CD4-positive, alpha-beta T cell treated with Interferon gamma for 1 hour (primary cell): Measurements from ENCODE around the gene TMEM108.

Source experiments
- DNase-seq: peaks from one replicate; pipeline ENCODE4 v3.0.0-alpha.2; 2020

TMEM108 gene

DNA sequence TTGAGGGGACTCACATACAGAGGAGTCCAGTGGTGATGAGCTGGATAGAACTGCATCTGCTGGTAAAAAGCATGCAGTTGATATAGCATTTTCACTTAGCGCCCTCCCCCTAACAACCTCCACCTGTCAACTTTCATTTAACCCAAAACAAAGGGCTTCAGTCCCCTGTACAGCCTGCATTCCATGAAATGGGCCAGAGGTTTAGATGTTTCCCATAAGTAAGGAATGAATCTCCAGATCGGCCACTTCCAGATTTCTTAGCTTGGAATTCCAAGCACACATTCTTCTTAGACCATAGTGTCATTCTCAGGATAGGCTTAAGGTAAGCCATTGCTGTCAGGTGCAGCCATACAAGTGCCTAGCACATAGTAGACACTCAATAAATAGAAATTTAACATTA lies 328.7 kb downstream of the TMEM108 start:
- DNase-seq = no peak

DNA sequence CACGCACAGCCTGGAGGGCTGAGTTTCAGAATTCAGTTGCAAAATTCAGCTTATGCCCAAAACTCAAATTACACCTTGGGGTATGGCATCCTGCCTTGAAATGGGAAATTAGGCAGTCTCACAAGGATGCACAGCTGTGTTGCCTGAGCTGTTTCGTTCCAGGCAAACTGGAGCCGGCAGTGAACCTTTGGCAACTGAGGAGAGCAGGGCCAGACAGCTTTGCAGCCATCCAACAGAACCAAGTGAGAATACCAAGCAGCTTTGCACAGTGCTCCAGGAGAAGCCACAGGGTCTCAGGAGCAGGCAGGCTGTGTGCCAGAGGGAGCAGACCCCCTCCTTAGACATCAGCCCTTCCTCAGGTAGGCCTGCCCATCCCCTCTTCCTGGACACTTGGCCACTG lies 329.2 kb downstream of the TMEM108 start:
- no peak for DNase-seq

- no peak for DNase-seq
Measured at GRCh38 chr3:133367956-133368355, 329.8 kb downstream of the TMEM108 start.

DNA sequence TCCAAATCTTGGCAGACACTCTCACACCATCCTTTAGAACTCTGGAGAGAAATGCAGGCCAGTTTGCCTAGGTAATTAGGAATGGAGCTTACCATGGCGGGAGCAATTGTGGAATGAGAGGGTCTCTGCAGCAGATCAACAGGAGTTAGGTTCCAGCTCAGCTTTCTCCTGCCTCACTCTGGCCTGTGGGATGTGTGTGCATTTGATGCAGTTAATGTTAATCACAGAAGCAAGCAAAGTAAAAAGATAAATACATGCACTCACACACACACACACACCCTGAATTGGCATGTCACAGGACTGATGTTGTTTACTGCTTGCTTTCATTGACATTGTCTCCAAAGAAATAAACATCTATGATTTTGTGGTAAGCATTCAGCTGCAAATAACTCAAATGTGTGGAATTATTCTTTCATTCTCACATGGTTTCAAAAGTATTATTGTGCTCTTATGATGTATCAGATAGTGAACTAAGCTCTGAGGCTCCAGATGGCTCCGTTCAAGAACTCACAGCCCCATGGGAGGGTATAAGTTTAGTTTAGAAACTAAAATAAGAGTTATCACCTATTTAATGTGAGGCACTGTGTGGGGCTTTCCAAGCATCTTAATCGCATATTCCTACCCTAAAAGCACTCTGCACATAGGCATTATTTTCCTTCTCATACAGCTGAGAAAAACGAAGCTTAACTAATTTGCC lies 330.3 kb downstream of the TMEM108 start:
- no peak for DNase-seq

GRCh38 chr3:133369068-133369440 lies 330.9 kb downstream of the TMEM108 start:
- no peak for DNase-seq

DNA sequence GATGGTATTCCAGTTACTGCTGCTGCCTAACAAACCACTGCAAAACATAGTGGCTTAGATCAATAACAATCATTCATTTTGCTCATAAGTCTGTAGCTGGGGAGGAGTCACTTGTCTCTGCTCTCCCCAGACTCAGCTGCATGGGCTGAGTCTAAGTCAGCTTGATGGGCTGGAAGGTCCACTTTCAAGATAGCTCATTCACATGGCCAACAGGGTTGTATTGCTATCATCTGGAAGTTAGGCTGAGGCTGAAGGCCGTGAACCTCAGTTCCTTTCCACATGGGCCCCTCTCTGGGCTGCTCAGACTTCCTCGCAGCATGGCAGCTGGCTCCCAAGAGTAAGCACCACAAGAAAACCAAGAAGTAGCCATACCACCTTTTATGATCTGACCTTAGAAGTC lies 333.0 kb downstream of the TMEM108 start:
- no peak for DNase-seq

GRCh38 chr3:133371676-133372075 lies 333.5 kb downstream of the TMEM108 start:
- DNase-seq = no peak

DNA sequence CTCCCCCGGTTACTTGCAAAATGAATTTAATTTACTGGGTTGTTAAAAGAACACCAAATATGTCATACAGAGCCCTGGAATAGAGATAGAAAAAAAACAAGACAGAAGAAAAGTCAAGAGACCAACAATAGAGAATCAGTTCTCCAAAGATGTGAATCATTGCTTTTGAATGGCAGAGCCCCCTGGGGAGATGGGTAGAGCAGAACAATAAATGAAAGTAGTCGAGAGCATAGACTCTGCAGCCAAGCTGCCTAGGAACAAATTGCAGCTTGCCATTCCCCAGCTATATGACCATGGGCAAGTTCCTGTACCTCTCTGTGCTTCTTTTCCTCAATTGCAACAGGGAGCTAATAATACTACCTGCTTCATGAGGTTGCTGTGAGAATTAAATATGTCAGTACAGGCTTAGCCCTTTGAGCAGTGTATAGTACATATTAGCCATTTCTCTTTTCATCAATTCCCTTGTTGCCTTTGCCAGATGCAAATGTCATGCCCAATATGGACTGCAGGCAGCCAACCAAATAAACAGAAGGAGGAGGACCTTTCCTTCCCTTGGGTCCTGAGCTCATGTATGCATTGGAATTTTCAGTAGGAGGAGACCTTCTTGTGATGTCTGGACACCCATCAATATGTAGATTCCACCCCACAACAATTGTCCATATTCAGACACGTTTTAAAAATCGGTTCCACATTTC lies 336.7 kb downstream of the TMEM108 start:
- DNase-seq = no peak

- no peak for DNase-seq
Measured at GRCh38 chr3:133375403-133375745, 337.2 kb downstream of the TMEM108 start.

GRCh38 chr3:133376810-133377209 lies 338.6 kb downstream of the TMEM108 start:
- DNase-seq = no peak

- no peak for DNase-seq
Measured at GRCh38 chr3:133377396-133377795, 339.2 kb downstream of the TMEM108 start.

GRCh38 chr3:133379926-133380325 lies 341.7 kb downstream of the TMEM108 start:
- DNase-seq = no peak

DNA sequence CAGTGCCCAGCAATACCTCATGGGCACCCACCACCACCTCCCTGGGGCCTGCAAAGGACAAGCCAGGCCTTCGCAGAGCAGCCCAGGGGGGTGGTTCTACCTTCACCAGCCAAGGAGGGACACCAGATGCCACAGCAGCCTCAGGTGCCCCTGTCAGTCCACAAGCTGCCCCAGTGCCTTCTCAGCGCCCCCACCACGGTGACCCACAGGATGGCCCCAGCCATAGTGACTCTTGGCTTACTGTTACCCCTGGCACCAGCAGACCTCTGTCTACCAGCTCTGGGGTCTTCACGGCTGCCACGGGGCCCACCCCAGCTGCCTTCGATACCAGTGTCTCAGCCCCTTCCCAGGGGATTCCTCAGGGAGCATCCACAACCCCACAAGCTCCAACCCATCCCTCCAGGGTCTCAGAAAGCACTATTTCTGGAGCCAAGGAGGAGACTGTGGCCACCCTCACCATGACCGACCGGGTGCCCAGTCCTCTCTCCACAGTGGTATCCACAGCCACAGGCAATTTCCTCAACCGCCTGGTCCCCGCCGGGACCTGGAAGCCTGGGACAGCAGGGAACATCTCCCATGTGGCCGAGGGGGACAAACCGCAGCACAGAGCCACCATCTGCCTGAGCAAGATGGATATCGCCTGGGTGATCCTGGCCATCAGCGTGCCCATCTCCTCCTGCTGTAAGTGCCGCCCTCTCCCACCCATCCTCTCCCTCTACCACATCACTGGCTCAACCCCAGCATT lies 342.5 kb downstream of the TMEM108 start:
- no peak for DNase-seq

- no peak for DNase-seq
Measured at GRCh38 chr3:133381346-133382109, 343.3 kb downstream of the TMEM108 start.

DNA sequence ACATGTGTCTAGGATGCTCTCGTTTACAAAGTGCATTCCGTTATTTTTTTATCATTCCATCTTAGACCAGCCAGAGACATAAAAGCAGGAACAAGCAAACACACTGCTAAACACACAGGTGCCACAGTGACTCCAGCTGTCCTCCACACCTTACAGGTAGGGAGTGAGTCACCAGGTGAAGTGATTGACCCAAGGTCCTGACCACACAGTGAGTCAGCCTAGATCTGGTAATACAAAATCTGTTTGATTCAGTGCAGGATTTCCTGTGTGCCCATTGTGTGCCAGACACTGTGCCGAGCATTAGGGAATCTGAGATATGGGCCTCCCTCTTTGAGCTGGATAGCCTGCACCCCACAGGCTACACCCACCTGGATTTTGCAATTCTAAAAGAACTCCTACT lies 345.0 kb downstream of the TMEM108 start:
- DNase-seq = no peak

- DNase-seq = no peak
Measured at GRCh38 chr3:133383741-133384140, 345.6 kb downstream of the TMEM108 start.

DNA sequence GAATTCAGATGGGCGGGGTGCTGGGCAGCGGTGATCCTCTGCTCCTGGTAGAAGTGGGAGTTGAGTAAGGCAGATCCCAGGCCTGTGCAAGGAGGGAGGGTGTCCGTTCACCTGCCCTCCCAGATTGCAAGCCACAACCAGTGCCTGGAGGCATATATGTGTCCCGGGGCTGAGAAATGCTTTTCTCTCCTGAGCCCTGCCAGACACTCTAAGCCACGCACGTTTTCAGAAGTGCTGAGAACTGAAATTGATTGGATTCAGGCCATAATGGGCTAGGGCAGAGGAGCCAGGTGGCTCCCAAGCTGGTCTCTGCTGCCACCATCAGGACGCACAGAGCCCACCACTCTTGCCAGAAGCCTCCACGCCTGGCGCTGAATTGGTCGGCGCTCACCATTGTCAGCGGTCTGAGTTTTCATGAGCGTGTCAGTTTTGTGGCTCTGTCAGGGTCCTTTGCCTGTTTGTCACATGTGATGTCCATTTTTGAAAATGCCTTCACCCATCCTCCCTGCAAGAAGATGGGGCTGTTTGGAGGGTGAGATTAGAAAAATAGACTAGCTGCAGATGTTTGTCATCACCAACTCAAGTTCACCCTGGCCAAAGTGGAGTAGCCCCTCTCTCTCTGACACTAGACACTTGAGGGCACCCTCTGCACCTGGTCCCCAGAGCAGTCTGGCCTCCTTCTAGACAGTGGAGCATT lies 346.3 kb downstream of the TMEM108 start:
- DNase-seq = no peak

DNA sequence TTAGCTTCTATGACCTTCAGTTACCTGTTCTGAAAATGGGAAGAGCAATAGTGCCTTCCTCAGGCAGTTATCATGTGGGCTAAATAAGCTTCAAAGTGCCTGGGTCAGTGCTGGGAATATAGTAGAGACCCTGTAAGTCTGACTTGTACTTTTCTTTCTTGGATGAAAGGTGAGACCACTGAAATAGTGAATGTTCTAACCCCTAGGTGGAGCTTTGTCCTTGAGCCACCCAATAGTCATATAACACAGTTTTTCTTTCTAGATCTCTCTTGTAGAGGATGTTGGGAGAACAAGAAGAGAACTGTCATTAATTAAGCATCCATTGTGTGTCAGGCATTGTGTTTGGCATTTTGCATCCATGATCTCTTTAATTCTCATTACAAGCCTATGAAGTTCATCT lies 348.7 kb downstream of the TMEM108 start:
- no peak for DNase-seq

DNA sequence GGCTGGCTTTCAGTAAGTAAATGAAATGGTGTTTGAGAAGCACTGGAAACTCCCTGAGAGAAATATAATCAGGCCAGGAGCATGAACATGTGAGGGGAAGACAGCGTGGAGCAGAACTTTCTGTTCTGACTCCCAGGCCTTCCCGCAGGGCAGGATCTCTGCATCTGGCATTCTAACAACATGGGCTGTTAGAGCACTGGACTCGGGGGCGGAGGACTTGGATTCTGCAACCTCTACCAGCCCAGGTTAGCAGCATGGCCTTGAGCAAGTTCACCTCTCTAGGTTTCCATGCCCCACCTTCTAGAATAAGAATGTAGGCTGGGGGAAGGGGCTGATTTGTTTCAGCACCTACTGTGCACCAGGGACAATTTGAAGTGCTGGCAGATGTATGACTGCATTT lies 349.1 kb downstream of the TMEM108 start:
- no peak for DNase-seq

DNA sequence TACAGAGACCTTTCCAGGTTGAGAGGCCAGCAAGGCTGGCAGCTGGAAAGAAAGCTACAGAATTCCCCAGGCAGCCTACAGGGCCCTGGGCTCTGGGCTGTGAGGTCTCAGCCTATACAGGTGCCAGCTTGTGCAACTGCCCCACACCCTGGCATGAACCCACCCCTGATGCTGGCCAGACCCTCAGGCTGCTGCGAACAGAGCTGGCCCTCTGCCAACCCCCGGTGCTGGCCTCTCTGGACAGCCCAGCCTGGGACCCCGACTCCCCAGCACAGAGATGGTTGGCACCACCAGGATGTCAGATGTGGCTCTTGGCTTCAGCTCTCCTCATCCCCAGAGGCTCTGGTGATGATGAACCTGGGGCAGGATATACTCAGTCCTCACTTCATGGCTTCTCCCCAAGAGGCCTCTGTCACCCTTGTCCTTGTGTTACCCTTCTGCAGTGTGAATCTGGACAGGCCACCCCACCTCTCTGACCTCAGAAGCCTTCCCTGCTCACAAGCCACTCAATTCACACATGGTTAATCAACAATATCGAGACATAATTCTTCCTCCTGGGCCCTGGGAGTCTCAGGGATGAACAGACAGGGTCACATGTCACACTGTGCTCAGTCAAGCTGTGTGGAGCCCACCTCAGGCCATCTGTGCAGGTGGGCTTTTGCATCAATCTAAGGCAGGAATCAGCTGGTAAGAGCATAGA lies 350.7 kb downstream of the TMEM108 start:
- DNase-seq = no peak

GRCh38 chr3:133390715-133391114 lies 352.5 kb downstream of the TMEM108 start:
- no peak for DNase-seq

DNA sequence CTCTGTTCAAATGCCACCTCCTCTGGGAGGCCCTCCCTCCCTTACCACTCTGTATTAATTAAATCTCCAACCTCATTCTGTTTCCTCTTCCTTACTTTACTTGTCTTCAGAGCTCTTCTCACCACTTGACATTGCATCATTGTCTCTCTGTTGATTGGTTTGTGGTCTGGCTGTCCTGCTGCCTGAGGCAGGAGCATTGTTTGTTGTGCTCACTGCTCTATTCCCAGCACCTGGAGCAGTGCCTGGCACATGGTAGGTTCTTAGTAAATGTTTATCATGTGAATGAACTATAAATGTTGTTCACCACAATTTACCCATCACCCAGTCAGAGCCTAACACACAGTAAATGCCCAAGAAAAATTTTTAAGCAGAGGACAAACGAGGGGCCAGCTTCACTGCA lies 355.0 kb downstream of the TMEM108 start:
- DNase-seq = no peak
